ENCODE measurements around the gene MAPKAPK2.
"Not testable (repeated sequence)": the region's sequence is repeated elsewhere in the genome, so short reads cannot be mapped to it uniquely, and the experiment has no call there.

The MAPKAPK2 gene

GRCh38 chr1:206751891-206752290 lies 67.2 kb downstream of the MAPKAPK2 start:
- no peak for DNase-seq

- DNase-seq, result no peak
These were observed 67.8 kb downstream of the MAPKAPK2 start for GRCh38 chr1:206752481-206752880.

GRCh38 chr1:206753141-206753540 lies 68.4 kb downstream of the MAPKAPK2 start:
- no peak for DNase-seq

GRCh38 chr1:206754011-206754410 lies 69.3 kb downstream of the MAPKAPK2 start:
- DNase-seq, result no peak

DNA sequence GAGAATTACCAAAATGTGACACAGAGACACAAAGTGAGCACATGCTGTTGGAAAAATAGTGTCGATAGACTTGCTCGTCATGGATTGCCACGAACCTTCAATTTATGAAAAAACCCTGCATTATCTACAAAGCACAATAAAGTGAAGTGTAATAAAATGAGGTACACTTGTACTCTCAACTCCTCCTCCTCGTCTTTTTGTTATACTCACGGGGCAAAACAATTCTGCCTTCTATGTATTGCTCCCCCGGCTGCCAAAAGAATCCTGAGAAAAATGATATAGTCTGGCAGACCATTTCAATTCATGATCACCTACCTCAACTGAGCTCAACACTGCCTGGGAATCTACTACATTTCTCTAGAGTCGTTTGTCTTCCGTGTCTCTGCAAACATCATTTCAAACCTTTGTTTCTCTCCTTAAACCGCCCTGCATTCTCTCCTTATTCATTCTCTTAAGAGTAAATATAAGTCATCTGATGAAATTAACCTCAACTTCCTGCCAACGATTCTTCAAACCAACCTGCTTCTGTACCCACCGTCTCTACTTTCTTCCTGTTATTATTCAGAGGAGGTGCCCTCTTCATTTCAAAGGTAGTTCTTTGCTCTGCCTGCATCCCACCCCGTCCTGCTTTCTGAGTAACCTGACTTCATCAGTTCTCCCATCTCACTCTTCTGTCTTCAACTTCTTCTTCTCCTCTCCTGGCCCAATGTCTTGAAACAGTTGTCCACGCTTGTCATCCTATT lies 73.0 kb downstream of the MAPKAPK2 start:
- no peak for DNase-seq

- no peak for DNase-seq
These were observed 75.9 kb downstream of the MAPKAPK2 start for GRCh38 chr1:206760590-206760989.

DNA sequence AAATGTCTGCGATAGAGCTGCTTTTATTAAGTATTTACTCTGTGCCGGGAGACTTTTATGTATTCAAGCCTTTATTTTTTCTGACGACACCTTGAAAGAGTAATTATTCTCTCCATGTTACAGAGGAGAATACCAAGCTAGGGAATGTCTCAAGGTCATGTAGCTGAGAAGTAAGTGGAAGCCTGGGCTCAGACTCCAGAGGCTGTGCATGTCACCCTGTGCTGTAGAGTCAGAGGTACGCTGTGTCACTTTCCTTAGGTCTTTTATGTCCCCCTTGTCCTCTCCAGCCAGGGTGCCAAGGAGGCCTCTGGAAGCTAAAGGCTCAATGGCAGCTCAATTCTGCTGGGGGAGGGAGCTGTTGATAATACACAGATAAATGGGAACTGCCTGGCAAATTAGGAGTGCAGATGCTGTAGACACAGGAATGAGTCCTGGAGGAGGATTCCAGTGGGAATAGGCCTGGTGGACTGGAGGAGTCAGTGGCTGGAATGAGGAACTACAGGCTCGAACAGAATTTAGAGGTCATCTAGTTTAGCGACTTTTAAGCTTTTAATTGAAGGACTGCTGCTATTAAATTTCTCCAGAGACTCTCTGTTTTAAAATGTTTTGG lies 76.6 kb downstream of the MAPKAPK2 start:
- DNase-seq, result no peak

DNA sequence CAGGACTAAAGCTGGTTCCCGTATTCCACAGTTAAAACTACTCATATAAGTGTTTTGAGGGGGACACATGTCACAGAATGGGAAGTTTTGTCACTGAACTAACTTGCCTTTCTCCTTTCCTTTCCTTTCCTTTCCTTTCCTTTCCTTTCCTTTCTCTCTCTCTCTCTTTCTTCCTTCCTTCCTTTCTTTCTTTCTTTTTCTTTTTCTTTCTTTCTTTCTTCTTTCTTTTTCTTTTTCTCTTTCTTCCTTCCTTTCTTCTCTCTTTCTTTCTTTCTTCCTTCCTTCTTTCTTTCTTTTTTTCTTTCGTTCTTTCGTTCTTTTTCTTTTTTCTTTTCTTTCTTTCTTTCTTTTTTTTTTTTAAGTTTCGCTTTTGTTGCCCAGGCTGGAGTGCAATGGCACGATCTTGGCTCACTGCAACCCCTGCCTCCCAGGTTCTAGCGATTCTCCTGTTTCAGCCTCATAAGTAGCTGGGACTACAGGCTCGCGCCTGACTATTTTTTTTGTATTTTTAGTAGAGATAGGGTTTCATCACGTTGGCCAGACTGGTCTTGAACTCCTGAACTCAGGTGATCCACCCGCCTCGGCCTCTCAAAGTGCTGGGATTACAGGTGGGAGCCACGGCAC lies 78.1 kb downstream of the MAPKAPK2 start:
- DNase-seq, result not testable (repeated sequence)

DNA sequence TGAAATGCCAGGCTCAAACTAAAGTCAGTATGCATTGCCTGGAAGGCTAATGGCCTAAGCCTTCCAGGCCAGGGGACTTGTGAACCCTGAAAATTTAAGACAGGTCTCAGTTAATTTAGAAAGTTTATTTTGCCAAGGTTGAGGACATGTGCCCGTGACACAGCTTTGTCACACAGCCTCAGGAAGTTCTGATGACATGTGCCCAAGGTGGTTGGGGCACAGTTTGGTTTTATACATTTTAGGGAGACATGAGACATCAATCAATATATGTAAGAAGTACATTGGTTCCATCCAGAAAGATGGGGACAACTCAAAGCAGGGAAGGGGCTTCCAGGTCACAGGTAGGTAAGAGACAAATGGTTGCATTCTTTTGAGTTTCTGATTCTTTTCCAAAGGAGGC lies 81.1 kb downstream of the MAPKAPK2 start:
- not testable (repeated sequence) for DNase-seq

- DNase-seq, result peak; percentile 16 to 37 (median 21)
These were observed 81.6 kb downstream of the MAPKAPK2 start for GRCh38 chr1:206766251-206766856.

GRCh38 chr1:206768472-206769303 lies 84.0 kb downstream of the MAPKAPK2 start:
- no peak for DNase-seq

- no peak for DNase-seq
These were observed 84.6 kb downstream of the MAPKAPK2 start for GRCh38 chr1:206769304-206769731.

DNA sequence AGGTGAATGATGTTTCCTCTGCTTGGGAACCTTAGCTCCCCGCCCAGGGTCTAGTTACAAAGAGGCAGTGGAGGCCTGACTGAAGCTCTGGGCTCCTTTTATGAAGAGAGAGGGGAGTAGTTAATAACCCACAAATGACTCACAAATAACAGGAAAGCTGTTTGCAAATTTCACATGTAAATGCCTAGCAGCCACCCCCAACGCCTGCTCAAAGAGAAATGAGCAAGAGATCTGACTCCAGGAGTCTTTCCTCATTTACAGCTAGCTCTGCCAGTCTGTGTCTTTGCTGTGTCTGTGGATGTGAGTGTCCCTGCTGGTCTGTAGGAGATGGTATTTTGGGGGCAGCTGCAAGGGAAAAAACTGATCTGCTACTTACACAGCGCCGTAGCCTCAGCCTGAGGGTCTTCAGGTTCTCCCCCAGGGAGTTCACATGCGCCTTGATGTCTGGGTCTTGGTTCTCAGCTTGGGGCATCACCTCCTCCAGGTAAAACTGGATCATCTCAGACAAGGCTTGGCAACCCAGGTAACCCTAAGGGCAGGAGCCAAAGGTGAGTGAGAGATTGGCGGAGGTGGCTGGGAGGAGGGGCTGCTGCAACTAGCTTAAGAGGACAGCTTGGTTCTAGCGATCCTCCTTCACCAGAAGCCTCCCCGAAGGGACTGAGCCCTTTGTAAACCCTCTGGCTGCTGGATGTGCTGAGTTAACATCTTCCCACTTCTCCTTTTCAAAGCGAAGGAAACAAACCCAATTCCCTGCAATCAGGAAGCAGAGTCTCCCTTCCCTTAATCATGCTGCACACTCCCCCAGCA lies 86.0 kb downstream of the MAPKAPK2 start, which contains the start of gene IL19:
Gene IL19, plus strand, starts transcription at position 243 of the 807 bp plus-strand sequence. CDS start 65,890 bp downstream, outside the sequence.
- DNase-seq, result no peak

- no peak for DNase-seq
These were observed 86.6 kb downstream of the MAPKAPK2 start for GRCh38 chr1:206771338-206771692.

- no peak for DNase-seq
These were observed 87.7 kb downstream of the MAPKAPK2 start, which contains the start of gene IL10 for GRCh38 chr1:206772243-206772937. IL10 (minus strand) TSS chr1:206772494; CDS start chr1:206772435, 59 bp downstream.

- DNase-seq, result no peak
These were observed 89.4 kb downstream of the MAPKAPK2 start for GRCh38 chr1:206774093-206774492.

DNA sequence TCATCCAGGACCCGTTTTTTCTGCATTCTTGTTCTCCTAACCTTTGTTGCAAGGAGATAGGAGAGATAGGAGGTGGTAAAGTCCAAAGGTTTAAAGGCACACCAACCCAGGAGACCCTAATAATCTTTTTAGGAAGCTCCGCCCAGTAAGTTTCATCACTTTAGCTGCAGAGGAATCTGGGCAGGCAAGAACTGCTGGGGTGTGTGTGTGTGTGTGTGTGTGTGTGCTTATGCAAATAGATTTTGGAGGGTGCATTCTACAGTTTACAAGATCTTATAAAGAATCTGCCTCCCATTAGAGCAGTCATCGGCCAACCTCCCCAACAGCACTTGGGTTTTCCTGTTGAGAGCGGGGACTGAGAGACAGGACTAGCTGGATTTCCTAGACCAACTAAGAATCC lies 91.5 kb downstream of the MAPKAPK2 start:
- DNase-seq, result no peak

- DNase-seq, result no peak
These were observed 93.3 kb downstream of the MAPKAPK2 start for GRCh38 chr1:206778031-206778430.

DNA sequence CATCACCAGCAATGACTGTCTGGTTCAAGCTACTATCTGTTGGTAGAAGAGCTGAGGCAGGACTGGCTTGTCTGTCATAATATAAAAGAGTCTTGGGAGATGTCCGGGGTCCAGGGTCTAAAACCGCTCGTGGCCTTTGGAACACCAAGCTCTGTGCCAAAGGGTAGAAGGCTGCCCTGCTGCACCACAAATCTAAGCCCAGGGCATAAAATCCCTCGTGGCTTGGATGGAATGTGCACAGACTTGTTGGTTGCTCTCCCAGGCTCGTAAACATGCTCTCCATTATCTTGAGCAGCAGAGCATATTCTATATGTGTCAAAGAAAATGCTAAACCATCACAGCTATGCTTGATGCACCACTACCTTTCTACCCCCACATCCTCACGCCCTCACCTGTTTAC lies 94.2 kb downstream of the MAPKAPK2 start:
- DNase-seq, result not testable (repeated sequence)

DNA sequence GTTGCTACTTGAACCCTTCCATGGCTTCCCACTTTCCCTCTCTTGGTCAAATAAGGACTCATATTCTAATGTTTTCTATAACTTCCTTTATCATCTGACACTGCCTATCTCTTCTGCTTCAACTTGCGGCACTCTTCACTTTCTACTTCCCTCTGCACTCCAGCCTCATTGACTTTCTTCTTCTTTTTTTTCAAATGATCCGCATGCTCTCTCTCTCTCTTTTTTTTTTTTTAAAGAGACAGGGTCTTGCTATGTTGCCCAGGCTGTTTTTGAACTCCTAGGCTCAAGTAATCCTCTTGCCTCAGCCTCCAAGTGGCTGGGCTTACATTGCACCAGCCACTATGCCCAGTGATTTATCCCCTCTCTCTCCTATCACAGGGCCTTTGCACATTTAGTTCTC lies 94.9 kb downstream of the MAPKAPK2 start:
- no peak for DNase-seq

GRCh38 chr1:206782448-206782847 lies 97.7 kb downstream of the MAPKAPK2 start:
- no peak for DNase-seq
